K562 (cell line): ENCODE data around the gene KLHL35. TPM values are rescaled to one million over a fixed set of nuclear protein-coding genes. Genes with fewer than 3 reads are reported as not detected.

Experiments used
- BDP1 ChIP-seq: IDR thresholded peaks from 3 replicates; pipeline ENCODE4 v1.6.1; 2011; ENCODE audit not compliant: insufficient read length, insufficient read depth
- CBFA2T2 ChIP-seq: fragments of 450-650 bp; conservative IDR thresholded peaks from 2 replicates; pipeline ENCODE4 v1.6.1; 2017; ENCODE audit warnings: mild to moderate bottlenecking
- CTBP1 ChIP-seq: fragments of 450-650 bp; IDR thresholded peaks from 2 replicates; pipeline ENCODE4 v1.6.1; 2016; ENCODE audit warnings: borderline replicate concordance
- FOS ChIP-seq: IDR thresholded peaks from 3 replicates; pipeline ENCODE4 v1.6.1; 2011; ENCODE audit not compliant: insufficient read length; ENCODE audit errors: extremely low read depth
- GABPA ChIP-seq: fragments of 200-800 bp; sonication (Bioruptor generic); conservative IDR thresholded peaks from 2 replicates; pipeline ENCODE4 v1.6.1; 2016; ENCODE audit warnings: low read depth, missing genetic modification characterization, missing compliant biosample characterization
- GTF2A2 ChIP-seq: IDR thresholded peaks from 2 replicates; pipeline ENCODE4 v1.6.1; 2016; ENCODE audit warnings: mild to moderate bottlenecking, missing genetic modification characterization, missing compliant biosample characterization
- GTF2F1 ChIP-seq: IDR thresholded peaks from 2 replicates; pipeline ENCODE4 v1.6.1; 2011; ENCODE audit warnings: low read depth, low read length, improper control_type of control experiment
- HLTF ChIP-seq: fragments of 450-650 bp; IDR thresholded peaks from 2 replicates; pipeline ENCODE4 v1.6.1; 2016
- RNF2 ChIP-seq: sonication (generic); IDR thresholded peaks from 2 replicates; pipeline ENCODE4 v1.6.1; 2016
- TRIM24 ChIP-seq, 2 experiments: fragments of 450-650 bp; IDR thresholded peaks; 2 replicates each; pipeline ENCODE4 v1.6.1; 2016
- ZBTB7A ChIP-seq: IDR thresholded peaks from 2 replicates; pipeline ENCODE4 v1.6.1; 2011; ENCODE audit warnings: low read depth, mild to moderate bottlenecking, low read length, moderate library complexity, borderline replicate concordance; ENCODE audit not compliant: control insufficient read depth
- ZNF124 ChIP-seq: sonication (generic); formaldehyde crosslinking; IDR thresholded peaks from 2 replicates; pipeline ENCODE4 v1.8.1; 2022; ENCODE audit warnings: missing genetic modification reagents
- ZNF224 ChIP-seq: sonication (generic); formaldehyde crosslinking; IDR thresholded peaks from 2 replicates; pipeline ENCODE4 v1.8.0; 2022; ENCODE audit warnings: mild to moderate bottlenecking, missing genetic modification reagents
- ZNF239 ChIP-seq: fragments of 250-450 bp; sonication (Bioruptor Pico); IDR thresholded peaks from 2 replicates; pipeline ENCODE4 v1.4.0; 2020; ENCODE audit warnings: mild to moderate bottlenecking
- ZNF3 ChIP-seq: fragments of 250-450 bp; sonication (Bioruptor Pico); IDR thresholded peaks from 2 replicates; pipeline ENCODE4 v1.5.0; 2021; ENCODE audit warnings: mild to moderate bottlenecking, moderate library complexity
- ZNF507 ChIP-seq: conservative IDR thresholded peaks from 2 replicates; pipeline ENCODE4 v1.6.1; 2017; ENCODE audit warnings: missing genetic modification characterization, missing compliant biosample characterization
- ZNF699 ChIP-seq: fragments of 250-450 bp; sonication (Bioruptor Pico); IDR thresholded peaks from 2 replicates; pipeline ENCODE4 v1.8.0; 2021; ENCODE audit warnings: mild to moderate bottlenecking, moderate library complexity; ENCODE audit not compliant: insufficient replicate concordance
- polyA plus RNA-seq, 8 experiments: library from polyadenylated mRNA; depleted of rRNA in 4 of 8; stranded (reverse) in 5 of 8; unstranded in 3 of 8; fragments of >200 nt; fragmentation: Nextera tagmentation in 2 of 8; fragmentation: Illumina TruSeq in 1 of 8; extraction: Ambion mirVana in 2 of 8; extraction: Trizol in 1 of 8; gene quantifications; 2 replicates each; pipeline versions ENCODE4 v1.2.1 to v1.2.3, GENCODE V29; 2011 to 2014; ENCODE audit warnings: inconsistent platforms in 1 of 8, missing spikeins in 1 of 8
- total RNA-seq, 7 experiments: library from RNA; depleted of rRNA in 6 of 7; stranded (reverse); fragments of >200 nt in 6 of 7; fragmentation: Illumina TruSeq in 2 of 7; extraction: Trizol in 2 of 7; gene quantifications; 2 replicates each; pipeline versions ENCODE4 v1.2.1 to v1.2.3, GENCODE V29; 2011 to 2021; ENCODE audit warnings: low replicate concordance in 1 of 7
- TF ChIP-seq, protein P1 (sequence below): IDR thresholded peaks from 2 replicates; pipeline ENCODE4 v1.6.1; 2016; ENCODE audit warnings: missing genetic modification characterization, missing compliant biosample characterization
- TF ChIP-seq, protein P2 (sequence below), 2 experiments: fragments of 450-650 bp; IDR thresholded peaks; 2 replicates each; pipeline ENCODE4 v1.6.1; 2016; ENCODE audit warnings: mild to moderate bottlenecking in 2 of 2, borderline replicate concordance in 1 of 2, low read depth in 1 of 2, moderate library complexity in 1 of 2

Gene KLHL35
- total and polyA plus RNA-seq, 9 of the 15 experiments (the other 6 are each of a cell fraction or from before 2014, with no cell fraction given), result not detected

DNA sequence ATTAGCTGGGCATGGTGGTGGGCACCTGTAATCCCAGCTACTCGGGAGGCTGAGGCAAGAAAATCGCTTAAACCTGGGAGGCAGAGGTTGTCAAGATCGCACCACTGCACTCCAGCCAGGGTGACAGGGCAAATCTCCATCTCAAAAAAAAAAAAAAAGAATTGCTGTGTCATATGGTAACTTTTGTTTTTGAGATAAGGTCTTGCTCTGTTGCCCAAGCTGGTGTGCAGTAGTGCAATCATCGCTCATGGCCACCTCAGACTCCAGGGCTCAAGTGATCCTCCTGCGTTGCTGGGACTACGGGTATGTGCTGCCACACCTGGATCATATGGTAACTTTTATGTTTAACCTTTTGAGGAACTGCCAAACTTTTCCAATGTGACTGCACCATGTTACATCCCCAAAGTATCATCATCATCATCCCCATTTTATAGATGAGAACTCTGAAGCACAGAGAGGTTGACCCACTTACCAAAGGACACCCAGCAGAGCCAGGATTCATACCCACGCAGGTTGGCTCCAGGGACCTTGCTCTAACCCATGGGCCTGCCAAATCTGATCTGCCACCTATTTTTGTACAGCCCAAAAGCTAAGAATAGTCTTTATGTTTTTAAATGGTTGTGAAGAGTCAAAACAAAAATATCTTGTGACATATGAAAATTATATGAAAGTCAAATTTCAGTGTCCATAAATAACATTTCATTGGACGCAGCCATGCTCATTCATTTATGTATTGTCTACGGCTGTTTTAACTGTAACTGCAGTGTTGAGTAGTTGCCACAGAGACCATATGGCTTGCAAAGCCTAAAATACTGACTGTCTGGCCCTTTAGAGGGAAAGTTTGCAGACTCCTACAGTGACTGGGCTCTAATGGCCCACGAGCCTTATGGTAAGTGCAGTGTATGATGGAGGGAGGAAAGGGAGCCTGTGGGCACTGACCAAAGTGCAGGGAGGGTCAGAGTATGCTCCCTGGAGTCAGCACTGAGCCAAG, 47.5 kb upstream of the KLHL35 start (continued):
- TF ChIP-seq BDP1 (no peak), ZNF507 (tag) (no peak), ZNF124 (CRISPR knock-in tag) (no peak), GABPA (tag) (no peak; the same call in 1 of the 2 replicates), GTF2A2 (tag) (no peak), ZNF224 (CRISPR knock-in tag) (no peak), ZNF3 (CRISPR knock-in tag) (peak; percentile 91; the same call in 1 of the 2 replicates), ZBTB7A (no peak), TRIM24 (IDR thresholded peaks at IDR 0.05) (peak; percentile 73 to 93), FOS (no peak), GTF2F1 (no peak), CTBP1 (peak; percentile 63; the same call in 1 of the 2 replicates), ZNF239 (CRISPR knock-in tag) (no peak), ZNF699 (CRISPR knock-in tag) (no peak), HLTF (no peak), RNF2 (no peak), CBFA2T2 (peak; percentile 74)
- TF ChIP-seq, protein P1, sequence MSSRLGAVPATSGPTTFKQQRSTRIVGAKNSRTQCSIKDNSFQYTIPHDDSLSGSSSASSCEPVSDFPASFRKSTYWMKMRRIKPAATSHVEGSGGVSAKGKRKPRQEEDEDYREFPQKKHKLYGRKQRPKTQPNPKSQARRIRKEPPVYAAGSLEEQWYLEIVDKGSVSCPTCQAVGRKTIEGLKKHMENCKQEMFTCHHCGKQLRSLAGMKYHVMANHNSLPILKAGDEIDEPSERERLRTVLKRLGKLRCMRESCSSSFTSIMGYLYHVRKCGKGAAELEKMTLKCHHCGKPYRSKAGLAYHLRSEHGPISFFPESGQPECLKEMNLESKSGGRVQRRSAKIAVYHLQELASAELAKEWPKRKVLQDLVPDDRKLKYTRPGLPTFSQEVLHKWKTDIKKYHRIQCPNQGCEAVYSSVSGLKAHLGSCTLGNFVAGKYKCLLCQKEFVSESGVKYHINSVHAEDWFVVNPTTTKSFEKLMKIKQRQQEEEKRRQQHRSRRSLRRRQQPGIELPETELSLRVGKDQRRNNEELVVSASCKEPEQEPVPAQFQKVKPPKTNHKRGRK (tag), result no peak
- TF ChIP-seq, protein P2, sequence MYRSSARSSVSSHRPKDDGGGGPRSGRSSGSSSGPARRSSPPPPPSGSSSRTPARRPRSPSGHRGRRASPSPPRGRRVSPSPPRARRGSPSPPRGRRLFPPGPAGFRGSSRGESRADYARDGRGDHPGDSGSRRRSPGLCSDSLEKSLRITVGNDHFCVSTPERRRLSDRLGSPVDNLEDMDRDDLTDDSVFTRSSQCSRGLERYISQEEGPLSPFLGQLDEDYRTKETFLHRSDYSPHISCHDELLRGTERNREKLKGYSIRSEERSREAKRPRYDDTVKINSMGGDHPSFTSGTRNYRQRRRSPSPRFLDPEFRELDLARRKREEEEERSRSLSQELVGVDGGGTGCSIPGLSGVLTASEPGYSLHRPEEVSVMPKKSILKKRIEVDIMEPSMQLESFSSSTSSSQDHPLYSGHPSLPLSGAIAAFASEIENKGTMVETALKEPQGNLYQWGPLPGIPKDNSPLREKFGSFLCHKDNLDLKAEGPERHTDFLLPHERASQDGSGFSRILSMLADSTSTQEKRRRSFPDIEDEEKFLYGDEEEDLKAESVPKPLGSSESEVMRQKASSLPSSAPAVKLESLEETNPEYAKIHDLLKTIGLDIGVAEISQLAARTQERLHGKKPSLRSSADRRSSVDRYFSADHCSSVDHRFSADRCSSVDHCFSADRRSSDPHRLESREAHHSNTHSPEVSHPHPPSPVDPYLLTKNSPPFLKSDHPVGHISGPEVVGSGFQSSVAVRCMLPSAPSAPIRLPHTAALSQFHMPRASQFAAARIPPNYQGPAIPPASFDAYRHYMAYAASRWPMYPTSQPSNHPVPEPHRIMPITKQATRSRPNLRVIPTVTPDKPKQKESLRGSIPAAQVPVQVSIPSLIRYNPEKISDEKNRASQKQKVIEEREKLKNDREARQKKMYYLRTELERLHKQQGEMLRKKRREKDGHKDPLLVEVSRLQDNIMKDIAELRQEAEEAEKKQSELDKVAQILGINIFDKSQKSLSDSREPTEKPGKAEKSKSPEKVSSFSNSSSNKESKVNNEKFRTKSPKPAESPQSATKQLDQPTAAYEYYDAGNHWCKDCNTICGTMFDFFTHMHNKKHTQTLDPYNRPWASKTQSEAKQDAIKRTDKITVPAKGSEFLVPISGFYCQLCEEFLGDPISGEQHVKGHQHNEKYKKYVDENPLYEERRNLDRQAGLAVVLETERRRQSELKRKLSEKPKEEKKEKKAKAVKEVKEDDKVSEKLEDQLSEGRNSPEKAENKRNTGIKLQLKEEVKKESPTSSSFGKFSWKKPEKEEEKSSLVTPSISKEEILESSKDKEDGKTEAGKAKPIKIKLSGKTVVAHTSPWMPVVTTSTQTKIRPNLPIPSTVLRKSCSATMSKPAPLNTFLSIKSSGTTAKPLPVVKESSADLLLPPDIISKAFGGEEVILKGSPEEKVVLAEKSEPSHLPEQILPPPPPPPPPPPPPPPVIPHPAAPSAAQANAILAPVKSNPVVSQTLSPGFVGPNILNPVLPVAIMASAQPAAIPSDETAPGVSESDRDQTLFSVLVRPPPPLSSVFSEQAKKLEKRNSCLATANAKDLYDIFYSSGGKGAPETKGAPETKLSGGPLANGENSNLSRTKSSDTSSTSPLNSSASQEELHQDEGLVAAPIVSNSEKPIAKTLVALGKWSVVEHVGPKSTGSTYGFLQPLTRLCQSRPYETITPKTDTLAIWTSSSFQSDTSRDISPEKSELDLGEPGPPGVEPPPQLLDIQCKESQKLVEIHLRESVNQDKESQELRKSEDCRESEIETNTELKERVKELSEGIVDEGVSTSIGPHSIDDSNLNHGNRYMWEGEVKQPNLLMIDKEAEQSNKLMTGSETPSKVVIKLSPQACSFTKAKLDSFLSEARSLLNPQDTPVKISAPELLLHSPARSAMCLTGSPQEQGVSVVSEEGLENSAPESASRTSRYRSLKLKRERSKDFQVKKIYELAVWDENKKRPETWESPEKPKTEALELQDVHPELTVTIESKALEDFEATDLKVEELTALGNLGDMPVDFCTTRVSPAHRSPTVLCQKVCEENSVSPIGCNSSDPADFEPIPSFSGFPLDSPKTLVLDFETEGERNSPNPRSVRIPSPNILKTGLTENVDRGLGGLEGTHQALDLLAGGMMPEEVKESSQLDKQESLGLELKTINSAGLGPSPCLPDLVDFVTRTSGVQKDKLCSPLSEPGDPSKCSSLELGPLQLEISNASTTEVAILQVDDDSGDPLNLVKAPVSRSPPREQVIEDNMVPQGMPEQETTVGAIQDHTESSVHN (IDR thresholded peaks at IDR 0.05; ENCODE audit: borderline replicate concordance in 1 of 2, low read depth in 1 of 2), result peak in 1 of 2 experiments; percentile 62; a peak in 2 of 4 replicates
